GM18502 (cell line): ENCODE data around the gene AOPEP.

ENCODE experiments used
- ATAC-seq: cut with Tn5 transposase; IDR thresholded peaks from one replicate; pipeline ENCODE4 v1.9.1; 2021; ENCODE audit warnings: mild to moderate bottlenecking; ENCODE audit not compliant: unreplicated experiment, poor library complexity

Gene AOPEP

GRCh38 chr9:95118596-95118995, 392.1 kb downstream of the AOPEP start:
- no peak for ATAC-seq

DNA sequence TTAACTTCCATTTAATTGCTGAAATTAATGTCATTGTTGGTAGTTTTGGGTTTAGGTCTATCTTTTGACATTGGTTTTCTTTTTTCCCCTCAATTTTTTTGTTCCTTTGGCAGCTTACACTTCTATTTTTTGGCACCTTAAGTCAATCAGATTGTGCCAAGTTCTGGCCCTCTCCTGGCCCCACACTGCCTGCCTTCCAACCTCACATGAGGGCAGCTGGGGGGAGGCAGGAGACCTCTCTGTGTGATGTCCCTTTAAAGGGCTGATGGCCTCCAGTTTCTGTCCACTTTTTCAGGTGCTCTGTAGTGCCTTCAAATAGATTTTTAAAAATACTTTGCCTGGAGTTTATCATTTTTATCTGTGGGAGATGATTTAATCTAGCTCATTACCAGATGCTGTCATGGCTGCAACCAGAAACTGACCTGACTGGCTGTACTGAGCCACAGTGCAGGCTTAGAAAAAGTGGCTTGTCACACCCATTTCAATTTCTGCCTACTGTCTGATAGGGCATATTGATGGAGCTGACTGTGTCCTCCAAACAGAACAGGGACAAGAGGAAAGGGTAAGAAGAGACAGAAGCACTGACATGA, 394.4 kb downstream of the AOPEP start:
- no peak for ATAC-seq

GRCh38 chr9:95124582-95125367, 398.3 kb downstream of the AOPEP start:
- no peak for ATAC-seq

DNA sequence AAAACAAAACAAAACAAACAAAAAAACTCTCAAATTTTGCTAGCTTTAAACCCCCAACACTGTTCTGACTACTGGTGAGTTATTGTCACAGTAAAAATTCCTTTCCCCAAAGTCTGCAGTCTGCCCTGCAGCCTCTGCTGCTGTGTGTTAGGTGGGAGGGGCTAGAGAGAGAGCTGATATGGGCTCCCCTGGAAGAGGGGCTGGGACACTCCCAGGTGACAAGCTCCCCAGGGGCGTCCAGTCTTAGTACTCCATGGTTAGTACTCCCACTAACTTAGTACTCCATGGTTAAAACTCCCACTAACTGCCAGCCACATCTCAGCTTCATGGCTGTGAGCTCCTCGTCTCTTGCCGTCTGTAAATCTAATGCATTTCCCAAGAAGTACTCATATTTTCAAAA, 399.2 kb downstream of the AOPEP start:
- no peak for ATAC-seq

- no peak for ATAC-seq
These were observed 400.2 kb downstream of the AOPEP start for GRCh38 chr9:95126739-95127138.

GRCh38 chr9:95127249-95128176, 401.0 kb downstream of the AOPEP start:
- ATAC-seq, result peak; percentile 66

GRCh38 chr9:95128177-95128524, 401.7 kb downstream of the AOPEP start:
- ATAC-seq, result no peak

DNA sequence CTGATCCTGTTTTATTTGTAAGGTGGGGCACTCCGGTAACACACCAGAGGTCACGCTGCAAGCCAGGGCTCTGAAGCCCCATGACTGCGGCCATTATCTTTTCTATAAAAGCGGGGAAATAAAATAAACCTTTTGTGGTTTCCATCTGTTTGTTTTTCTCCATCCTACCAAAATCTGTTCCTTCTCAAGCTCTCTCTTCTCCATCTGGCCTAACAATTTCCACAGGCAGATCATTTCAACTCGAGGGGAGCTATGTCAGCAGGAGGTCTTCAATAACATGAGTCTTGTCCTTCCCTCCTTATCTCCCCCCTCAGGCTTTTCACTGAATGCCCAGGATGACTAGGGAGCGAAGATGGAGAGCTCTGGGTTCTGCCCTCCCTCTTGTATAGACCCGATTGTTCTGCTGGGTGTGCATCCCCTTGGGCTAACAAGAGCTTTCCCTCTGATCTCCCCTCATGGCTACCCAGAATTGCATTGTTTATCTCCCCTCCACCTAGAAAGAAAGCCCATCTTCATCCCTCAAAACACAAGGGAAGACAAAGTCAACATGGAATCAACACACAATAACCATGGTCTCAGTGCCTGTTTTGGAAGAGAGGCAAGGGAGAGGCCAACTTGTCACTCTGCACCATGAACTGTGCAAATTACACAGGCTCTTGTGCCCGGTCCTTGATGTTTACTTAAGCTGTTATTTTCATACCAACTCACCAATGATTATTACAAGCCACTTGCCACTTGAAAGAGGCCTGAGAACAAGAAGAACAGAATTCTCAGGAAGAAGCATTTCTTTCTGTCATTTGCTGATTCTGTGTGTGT, 403.2 kb downstream of the AOPEP start:
- ATAC-seq, result no peak

GRCh38 chr9:95130484-95130883, 404.0 kb downstream of the AOPEP start:
- ATAC-seq, result no peak

DNA sequence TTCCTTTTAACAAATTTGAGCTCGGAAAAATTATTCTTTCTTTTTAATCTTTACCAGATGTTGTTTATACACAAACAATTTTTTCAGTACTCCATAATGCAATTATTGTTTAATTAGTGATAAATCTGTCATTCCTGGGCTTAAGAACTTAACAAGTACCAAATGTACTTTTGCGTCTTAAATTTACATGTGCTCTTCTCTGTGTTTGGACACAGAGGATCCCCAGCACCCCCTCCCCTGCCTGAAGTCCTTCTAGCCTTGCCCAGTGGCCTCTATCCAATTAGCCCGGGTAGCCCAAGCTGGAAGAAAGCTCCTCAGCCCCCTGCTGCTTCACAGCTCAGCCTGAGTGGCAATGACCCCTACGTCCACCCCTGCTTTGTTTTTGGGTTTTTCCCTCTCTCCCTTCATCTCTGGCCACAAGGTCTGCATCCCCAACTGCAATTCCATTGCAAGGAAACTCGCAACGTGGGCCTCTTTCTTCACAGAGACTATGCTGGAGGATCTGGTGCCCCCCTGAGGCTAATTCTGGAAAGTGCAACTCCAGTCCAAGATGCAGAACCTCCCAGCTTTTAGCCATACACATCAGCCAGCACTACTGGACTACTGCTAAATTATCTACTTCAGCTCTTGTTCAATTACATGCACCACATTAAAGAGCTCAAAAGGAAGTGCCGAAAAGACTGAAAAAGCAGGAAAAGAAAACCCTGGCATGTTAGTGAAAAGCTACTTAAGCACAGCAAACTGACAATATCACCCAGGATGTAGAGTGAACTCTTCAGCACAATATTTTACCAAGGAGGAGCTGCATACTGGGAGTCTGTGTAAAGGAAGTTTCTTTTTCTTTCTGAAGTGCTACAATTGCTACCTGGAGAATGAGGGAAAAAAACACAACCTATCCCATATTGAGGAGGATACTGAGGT, 404.8 kb downstream of the AOPEP start:
- no peak for ATAC-seq

- no peak for ATAC-seq
These were observed 406.1 kb downstream of the AOPEP start for GRCh38 chr9:95132366-95133324.

GRCh38 chr9:95133325-95133705, 406.8 kb downstream of the AOPEP start:
- no peak for ATAC-seq

DNA sequence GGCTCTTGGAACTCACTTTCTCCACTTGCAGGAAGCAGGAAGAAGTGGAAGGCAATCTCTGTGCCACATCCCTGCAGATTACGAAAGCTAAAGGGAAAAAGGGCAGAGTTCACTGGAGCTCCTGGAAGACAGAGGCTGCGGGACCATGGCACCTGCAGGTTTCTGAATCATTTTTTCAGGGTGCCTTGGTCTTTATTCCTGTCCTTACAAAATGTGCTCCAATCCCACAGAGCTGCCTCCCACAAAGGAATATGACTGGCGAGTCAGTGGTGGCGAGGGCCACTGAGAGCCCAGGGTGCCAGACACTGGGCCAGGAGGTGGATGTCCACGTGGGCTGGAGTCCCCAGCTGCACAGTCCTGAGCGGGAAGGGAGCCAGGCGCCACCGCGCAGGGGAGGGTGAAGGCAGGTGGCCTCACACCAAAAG, 408.0 kb downstream of the AOPEP start:
- no peak for ATAC-seq

DNA sequence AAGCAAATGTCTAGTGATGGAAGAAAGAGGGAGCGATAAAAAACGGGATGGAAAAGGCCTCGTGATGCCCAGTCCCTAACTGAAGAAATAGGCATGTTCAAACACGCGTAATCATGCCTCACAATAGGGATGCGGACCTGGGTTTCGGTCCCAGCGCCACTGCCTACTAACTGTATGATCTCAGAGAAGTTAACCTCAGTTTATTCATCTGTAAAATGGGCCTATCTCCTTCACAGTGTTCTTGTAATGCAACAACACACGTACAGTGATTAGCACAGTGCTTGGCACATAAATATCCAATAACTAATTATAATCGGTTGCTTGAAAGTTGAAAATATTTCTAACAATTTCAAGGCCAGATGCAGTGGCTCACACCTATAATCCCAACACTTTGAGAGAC, 409.3 kb downstream of the AOPEP start:
- ATAC-seq, result no peak
